Hypothalamus (tissue), 51 donors: ENCODE data around the gene CTSH.

Experiments used
- DNase-seq, 51 donors: peaks; one replicate each; lab custom pipeline; 2025; lab: John Stamatoyannopoulos, UW

The CTSH gene

DNA sequence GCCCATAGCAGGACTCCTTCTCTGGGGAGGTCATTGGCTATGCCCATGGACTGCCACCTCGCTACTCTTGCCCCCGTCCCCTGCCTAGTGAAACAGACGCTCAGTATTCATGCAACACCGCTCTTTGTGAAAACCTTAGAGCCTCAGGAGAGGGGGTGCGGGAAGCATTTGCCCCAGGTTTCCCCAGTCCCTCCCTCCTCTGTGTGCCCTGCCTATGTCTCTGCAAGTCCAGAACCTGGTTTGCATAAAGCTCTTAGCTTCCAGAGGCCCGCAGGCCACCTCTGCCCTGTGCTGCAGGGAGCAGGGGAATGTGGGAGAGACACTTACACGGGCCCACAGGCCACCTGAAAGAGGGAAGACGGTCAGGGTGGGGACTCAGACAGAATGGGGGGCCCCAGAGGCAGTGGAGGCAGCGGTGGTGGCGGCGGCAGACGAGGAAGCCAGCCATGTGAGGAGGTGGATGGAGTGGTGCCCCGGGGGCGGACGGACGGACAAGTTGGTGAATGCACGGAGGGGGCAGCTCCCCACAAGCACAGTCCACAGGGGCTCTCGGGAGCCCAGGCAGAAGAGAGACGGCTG, 33.8 kb upstream of the CTSH start:
- DNase-seq, result no peak

- no peak for DNase-seq
Measured at GRCh38 chr15:78977591-78978347, 32.9 kb upstream of the CTSH start.

- DNase-seq, result no peak
Measured at GRCh38 chr15:78977091-78977571, 32.3 kb upstream of the CTSH start.

- DNase-seq, result no peak
Measured at GRCh38 chr15:78976691-78977090, 31.8 kb upstream of the CTSH start.

- no peak for DNase-seq
Measured at GRCh38 chr15:78974272-78974918, 29.5 kb upstream of the CTSH start.

GRCh38 chr15:78969687-78970349, 25.0 kb upstream of the CTSH start:
- DNase-seq, result no peak

- DNase-seq, result no peak
Measured at GRCh38 chr15:78968539-78969271, 23.9 kb upstream of the CTSH start.

DNA sequence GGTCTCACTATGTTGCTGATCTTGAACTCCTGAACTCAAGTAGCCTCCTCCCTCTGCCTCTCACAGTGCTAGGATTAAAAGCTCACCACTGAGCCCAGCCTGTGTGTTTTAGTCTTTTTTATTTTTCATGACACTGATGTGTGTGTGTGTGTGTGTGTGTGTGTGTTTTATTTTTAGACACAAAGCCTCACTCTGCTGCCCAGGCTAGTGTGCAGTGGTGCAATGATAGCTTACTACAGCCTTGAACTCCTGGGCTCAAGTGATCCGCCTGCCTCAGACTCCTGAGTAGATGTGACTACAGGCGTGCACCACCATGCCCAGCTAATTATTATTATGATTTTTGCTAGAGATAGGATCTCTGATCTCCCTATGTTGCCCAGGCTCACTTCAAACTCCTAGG, 23.3 kb upstream of the CTSH start:
- no peak for DNase-seq

GRCh38 chr15:78960308-78960707, 15.5 kb upstream of the CTSH start:
- no peak for DNase-seq

GRCh38 chr15:78959360-78959759, 14.5 kb upstream of the CTSH start:
- no peak for DNase-seq

GRCh38 chr15:78957416-78958093, 12.7 kb upstream of the CTSH start:
- no peak for DNase-seq

DNA sequence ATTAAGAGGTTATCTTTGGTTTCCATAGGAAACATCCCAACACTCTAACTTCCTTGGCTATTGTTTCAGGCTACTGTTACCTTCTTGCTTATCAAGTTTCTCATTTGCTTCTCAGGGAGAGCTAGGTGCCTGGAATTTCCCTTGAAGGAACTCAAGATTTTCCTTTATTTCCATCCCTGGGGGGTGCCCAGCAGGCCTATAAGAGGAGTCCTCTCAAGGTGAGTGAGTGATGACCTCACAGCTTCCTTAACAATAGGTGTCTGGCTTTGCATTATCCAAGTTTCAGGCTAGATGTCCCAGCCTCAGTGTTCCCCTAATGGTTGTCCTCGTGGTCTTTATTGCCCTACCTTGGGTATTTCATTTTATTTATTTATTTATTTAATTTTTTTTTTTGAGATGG, 12.1 kb upstream of the CTSH start:
- DNase-seq, result no peak

- no peak for DNase-seq
Measured at GRCh38 chr15:78955355-78955754, 10.5 kb upstream of the CTSH start.

DNA sequence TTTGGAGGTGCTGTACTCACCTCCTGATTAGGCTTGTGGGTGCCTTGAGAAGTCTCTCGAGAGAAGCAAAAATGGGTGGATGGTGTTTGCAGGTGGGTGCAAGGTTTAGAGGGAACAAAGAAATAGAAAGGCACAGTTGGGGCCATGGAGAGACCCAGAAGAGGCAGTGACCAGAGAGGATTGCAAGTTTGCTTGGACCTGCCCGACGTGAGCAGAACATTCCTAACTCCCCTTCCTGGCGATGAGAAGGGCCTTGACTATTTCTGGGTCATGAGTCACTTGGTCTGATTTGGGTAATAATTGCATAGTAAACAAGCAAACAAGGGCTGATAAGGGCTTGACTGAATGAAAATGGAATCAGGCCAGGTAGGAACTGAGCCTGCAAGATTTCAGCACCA, 7.0 kb upstream of the CTSH start:
- DNase-seq, result no peak

GRCh38 chr15:78950902-78951840, 6.3 kb upstream of the CTSH start:
- DNase-seq, result no peak

DNA sequence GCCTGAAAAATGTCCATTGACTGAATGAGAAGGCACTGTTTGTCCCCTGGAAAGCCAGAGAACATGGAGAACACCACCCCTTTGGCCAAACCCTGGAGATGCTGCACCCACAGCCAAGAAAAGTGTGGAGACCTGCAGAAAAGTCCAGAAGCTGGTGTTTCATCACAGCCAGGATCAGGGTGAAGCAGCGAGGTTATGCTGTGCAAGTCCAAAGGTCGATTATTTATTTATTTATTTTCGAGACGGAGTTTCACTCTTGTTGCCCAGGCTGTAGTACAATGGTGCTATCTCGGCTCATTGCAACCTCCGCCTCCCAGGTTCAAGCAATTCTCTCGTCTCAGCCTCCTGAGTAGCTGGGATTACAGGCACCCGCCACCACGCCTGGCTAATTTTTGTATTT, 5.5 kb upstream of the CTSH start:
- DNase-seq, result no peak

DNA sequence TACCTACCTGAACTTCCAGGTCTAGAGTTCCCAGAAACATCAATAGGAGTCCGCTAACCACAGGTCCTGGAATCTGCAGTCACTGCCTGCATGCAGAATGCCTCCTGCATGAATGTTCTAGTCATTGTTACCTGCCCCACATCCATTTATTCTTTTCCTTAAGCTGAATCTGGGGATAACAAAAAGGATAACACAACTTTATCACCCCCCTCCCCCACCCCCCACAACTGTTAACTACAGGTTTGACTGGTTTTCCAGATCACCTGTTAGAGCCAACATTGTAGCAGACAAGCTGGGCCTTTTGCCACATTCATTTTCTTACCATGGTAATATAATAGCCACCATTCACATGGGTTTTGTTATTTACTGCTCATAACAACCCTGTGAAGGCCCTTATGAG, 4.6 kb upstream of the CTSH start:
- DNase-seq, result no peak

DNA sequence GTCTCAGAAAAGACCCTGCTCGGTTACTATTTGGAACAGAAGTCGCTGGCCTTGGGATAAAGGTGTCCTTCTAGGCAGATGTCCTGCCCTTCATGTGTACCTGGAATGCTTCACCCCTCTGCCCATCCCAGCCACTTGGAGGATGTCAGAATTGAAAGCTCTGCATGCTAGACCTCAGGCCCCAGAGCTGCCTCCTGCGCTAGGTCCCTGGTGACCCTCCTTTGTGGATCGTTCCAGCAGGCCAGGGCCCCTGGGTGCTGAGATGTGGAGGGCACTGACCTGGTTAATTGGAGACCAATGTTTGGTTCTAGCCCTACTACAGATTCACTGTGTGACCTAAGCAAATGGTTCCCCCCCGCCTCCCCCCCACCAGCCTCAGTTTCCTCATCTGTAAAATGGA, 2.7 kb upstream of the CTSH start:
- no peak for DNase-seq

DNA sequence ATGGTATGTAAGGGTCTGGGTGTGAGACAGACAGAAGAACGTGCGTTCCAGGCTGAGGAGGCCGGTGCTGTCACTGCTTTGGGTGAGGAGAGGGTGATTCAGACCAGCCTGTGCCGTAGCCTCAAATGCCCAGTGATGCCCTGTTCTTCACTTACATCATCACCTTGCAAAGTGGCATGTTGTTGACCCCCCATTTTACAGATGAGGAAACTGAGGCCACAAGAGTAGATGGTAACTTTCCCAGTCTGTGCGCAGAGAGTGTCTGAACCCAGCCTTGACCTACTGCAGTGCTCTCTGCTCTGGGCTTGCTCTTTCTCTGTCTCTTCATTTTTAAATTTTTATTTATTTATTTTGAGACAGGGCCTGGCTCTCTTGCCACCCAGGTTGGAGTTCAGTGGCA, 1.6 kb upstream of the CTSH start:
- DNase-seq, result no peak
